BE2C (cell line): Measurements from ENCODE around the gene LRRC23.

ENCODE experiments used
- DNase-seq: peaks from one replicate; pipeline ENCODE4 v3.0.0-alpha.2; 2020
- H3K27me3 ChIP-seq: fragments of 250-450 bp; sonication (Bioruptor Pico); 2 replicates; pipeline ENCODE4 v1.5.1; 2020; ENCODE audit warnings: mild to moderate bottlenecking
- H3K36me3 ChIP-seq: fragments of 250-450 bp; sonication (Bioruptor Pico); 2 replicates; pipeline ENCODE4 v1.5.1; 2020; ENCODE audit warnings: mild to moderate bottlenecking
- H3K4me1 ChIP-seq: fragments of 250-450 bp; sonication (Bioruptor Pico); 2 replicates; pipeline ENCODE4 v1.5.1; 2020
- H3K4me3 ChIP-seq: 2 replicates; pipeline ENCODE4 v1.5.1; 2011; ENCODE audit warnings: low read depth, low read length
- H3K9me3 ChIP-seq: fragments of 250-450 bp; sonication (Bioruptor Pico); 2 replicates; pipeline ENCODE4 v1.5.1; 2020
- TF ChIP-seq, protein P1 (sequence below): IDR thresholded peaks from 2 replicates; pipeline ENCODE4 v1.5.1; 2012; ENCODE audit warnings: mild to moderate bottlenecking, low read depth, low read length

LRRC23 gene

DNA sequence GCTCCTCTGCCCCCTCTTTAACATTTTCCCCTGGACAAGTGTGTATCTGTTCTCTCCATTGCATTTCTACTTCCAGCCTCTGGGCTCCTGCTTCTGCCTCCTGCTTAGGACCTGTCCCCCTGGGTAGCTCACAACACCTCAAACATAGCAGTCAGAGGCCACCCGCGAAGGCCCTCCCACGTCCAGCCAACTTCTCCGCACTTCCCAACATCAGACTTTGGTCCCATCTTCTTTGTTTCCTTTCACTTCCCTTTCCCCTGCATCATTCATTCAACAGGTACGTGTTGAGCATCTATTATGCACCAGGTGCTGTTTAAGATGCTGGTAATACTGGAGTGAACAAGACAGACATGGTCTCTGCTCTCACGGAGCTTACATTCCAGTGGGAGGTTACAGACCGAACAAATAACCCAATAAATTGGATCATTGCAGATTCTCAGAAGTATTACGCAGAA lies 42.3 kb downstream of the LRRC23 start:
- Histone ChIP-seq H3K4me1 (peaks cover 9% of the 10 kb centered on the region), H3K27me3 (no peaks in the 10 kb centered on the region), H3K4me3 (no peak overlapping the region), H3K9me3 (no peaks in the 10 kb centered on the region), H3K36me3 (no peaks in the 10 kb centered on the region)
- TF ChIP-seq, protein P1, sequence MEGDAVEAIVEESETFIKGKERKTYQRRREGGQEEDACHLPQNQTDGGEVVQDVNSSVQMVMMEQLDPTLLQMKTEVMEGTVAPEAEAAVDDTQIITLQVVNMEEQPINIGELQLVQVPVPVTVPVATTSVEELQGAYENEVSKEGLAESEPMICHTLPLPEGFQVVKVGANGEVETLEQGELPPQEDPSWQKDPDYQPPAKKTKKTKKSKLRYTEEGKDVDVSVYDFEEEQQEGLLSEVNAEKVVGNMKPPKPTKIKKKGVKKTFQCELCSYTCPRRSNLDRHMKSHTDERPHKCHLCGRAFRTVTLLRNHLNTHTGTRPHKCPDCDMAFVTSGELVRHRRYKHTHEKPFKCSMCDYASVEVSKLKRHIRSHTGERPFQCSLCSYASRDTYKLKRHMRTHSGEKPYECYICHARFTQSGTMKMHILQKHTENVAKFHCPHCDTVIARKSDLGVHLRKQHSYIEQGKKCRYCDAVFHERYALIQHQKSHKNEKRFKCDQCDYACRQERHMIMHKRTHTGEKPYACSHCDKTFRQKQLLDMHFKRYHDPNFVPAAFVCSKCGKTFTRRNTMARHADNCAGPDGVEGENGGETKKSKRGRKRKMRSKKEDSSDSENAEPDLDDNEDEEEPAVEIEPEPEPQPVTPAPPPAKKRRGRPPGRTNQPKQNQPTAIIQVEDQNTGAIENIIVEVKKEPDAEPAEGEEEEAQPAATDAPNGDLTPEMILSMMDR = no peak
- no peak for DNase-seq

DNA sequence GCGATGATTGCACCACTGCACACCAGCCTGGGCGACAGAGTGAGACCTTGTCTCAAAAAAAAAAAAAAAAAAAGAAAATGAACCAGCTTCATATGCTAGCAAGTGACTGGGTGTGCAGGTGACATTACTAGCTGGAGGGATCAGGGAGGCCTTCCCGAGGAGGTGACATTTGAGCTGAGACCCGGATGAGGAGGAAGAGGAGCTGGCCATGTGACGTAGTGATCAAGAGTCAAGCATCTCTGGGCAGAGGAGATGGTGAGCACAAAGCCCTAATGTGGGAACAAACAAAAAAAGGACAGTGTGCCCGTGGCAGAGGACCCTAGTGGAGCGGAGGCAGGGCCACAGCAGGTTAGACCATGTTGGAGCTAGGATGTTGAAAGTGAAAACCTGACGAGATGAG lies 43.0 kb downstream of the LRRC23 start:
- DNase-seq = no peak
- Histone ChIP-seq H3K36me3 (no peaks in the 10 kb centered on the region), H3K4me3 (no peak overlapping the region), H3K9me3 (no peaks in the 10 kb centered on the region), H3K4me1 (peaks cover 9% of the 10 kb centered on the region), H3K27me3 (no peaks in the 10 kb centered on the region)
- TF ChIP-seq, protein P1 = no peak

DNA sequence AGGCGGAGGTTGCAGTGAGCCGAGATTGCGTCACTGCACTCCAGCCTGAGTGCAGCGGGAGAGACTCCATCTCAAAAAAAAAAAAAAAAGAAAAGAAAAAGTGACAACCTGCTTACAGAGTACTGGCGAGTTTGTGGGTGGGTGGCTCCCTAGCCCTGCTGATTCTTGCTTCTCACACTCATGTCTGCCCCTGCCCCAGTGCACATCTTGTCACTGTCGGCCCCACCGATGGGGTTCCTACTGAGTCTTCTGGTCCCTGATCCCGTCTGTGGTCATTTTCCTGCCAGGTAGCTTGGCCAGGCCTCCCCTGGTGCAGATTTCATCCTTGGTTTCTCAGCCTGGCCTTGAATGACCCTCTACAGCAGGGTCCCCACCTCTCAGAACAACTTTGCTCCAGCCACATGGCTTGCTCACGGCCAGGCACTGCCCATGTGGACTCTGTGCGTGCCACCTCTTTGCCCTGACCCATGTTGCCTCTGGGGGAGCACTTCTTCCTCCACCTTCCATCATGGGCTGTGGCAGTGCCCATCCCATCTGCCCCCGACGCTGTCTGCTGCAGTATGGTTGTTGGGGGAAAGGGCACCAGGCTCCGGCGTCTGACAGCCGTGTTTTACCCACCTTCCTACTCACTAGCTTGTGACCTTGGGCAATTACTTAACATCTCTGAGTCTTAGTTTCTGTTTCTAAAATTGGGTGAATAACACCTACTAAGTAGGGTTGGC lies 44.4 kb downstream of the LRRC23 start:
- TF ChIP-seq, protein P1 = no peak
- no peak overlapping the region for H3K4me3 ChIP-seq
- no peaks in the 10 kb centered on the region for H3K27me3 ChIP-seq
- H3K9me3 ChIP-seq = no peaks in the 10 kb centered on the region
- H3K36me3 ChIP-seq = no peaks in the 10 kb centered on the region
- peaks cover 5% of the 10 kb centered on the region for H3K4me1 ChIP-seq
- DNase-seq = no peak

DNA sequence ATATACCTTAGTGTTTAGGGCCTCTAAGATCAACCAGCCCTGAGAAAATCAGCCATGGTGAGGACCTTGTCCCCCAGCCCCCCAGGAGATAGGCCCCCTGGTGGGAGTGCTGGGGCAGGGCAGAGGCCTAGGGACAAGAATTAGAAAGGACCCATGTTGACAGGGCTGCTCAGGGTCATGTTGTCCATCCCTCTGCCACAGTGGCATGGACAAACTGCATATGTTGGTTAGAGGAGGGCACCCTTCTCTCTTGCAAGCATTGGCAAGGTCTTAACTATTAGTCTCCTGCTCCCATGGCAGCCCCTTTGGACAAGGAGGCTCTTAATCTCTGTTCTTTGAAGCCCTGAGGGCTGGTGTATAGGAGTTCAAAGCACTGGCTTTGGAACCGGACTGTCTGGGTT lies 45.8 kb downstream of the LRRC23 start:
- H3K4me1 ChIP-seq = no peaks in the 10 kb centered on the region; the same call in 1 of the 2 replicates
- H3K4me3 ChIP-seq = no peak overlapping the region
- H3K27me3 ChIP-seq = no peaks in the 10 kb centered on the region
- no peaks in the 10 kb centered on the region for H3K9me3 ChIP-seq
- H3K36me3 ChIP-seq = no peaks in the 10 kb centered on the region
- no peak for DNase-seq
- TF ChIP-seq, protein P1 = peak; percentile 55

DNA sequence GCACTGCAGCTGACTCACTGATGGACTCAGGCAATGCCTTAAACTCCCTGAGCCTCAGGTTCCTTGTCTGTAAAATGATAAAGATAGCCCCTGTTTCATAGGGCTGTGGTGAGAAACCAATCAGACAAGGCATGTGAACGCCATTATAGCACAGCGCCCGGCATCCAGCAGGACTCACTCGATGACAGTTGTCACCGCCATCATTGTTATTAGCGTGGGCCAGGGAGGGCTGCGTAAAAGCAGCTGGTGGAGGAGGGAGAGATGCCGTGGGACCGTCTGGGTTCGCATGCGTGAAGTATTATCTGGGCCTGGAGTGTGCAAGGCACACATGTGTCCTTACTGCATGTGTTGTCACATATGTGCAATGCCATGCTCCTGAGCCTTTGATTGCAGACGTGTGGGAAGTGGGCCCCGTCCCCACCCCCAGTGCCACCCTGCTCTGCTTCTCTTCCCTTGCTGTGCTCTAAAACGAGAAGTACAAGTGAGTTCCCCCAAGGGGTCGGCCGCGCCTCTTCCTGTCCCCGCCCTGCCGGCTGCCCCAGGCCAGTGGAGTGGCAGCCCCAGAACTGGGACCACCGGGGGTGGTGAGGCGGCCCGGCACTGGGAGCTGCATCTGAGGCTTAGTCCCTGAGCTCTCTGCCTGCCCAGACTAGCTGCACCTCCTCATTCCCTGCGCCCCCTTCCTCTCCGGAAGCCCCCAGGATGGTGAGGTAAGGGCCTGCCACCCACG lies 46.4 kb downstream of the LRRC23 start, which contains the start of gene PTPN6:
PTPN6 (plus strand) TSS at position 546 of the 730 bp plus-strand sequence; CDS start at position 703, 157 bp downstream.
- Histone ChIP-seq H3K36me3 (no peaks in the 10 kb centered on the region), H3K4me1 (no peaks in the 10 kb centered on the region), H3K4me3 (no peak within 1 kb of the TSS), H3K27me3 (no peaks in the 10 kb centered on the region), H3K9me3 (no peaks in the 10 kb centered on the region)
- TF ChIP-seq, protein P1 = no peak
- DNase-seq = no peak
